ENCODE data around the gene CLGN.
"Not testable (repeated sequence)": the region's sequence is repeated elsewhere in the genome, so short reads cannot be mapped to it uniquely, and the experiment has no call there.

The CLGN gene

DNA sequence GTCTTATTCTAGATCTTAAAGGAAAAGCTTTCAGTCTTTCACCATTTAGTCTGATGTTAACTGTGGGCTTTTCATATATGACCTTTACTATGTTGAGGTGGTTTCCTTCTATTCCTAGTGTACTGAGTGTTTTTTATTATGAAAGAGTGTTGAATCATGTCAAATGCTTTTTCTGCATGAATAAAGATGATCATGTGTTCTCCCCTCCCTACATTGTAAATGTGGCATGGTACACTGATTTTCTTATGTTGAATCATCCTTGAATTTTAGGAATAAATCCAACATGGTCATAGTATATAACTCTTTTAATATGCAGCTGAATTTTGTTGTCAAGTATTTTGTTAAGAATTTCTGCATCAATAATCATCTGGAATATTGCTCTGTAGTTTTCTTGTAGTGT, 4.3 kb downstream of the CLGN start:
- no peak overlapping the region for H3K9ac ChIP-seq (ENCODE audit: low read length)
- no peaks in the 10 kb centered on the region for H3K36me3 ChIP-seq (ENCODE audit: low read length)
- H3K4me2 ChIP-seq (ENCODE audit: low read depth, low read length, poor library complexity, severe bottlenecking), result no peak overlapping the region
- TF ChIP-seq, protein P1, sequence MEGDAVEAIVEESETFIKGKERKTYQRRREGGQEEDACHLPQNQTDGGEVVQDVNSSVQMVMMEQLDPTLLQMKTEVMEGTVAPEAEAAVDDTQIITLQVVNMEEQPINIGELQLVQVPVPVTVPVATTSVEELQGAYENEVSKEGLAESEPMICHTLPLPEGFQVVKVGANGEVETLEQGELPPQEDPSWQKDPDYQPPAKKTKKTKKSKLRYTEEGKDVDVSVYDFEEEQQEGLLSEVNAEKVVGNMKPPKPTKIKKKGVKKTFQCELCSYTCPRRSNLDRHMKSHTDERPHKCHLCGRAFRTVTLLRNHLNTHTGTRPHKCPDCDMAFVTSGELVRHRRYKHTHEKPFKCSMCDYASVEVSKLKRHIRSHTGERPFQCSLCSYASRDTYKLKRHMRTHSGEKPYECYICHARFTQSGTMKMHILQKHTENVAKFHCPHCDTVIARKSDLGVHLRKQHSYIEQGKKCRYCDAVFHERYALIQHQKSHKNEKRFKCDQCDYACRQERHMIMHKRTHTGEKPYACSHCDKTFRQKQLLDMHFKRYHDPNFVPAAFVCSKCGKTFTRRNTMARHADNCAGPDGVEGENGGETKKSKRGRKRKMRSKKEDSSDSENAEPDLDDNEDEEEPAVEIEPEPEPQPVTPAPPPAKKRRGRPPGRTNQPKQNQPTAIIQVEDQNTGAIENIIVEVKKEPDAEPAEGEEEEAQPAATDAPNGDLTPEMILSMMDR (IDR thresholded peaks at IDR 0.05; ENCODE audit: insufficient read depth, low read length, poor library complexity, severe bottlenecking), result no peak
- no peak for TF ChIP-seq EZH2phosphoT487 (conservative IDR thresholded peaks at IDR 0.05; ENCODE audit: low read length)
- 0 out of 2 replicates have a peak, but pooled peaks cover 12% of the 10 kb centered on the region for H3K79me2 ChIP-seq (ENCODE audit: insufficient read depth, low read length)
- H3K4me3 ChIP-seq (ENCODE audit: insufficient read depth, low read length, poor library complexity, severe bottlenecking), result no peak overlapping the region
- H3K27me3 ChIP-seq (ENCODE audit: low read length), result no peaks in the 10 kb centered on the region
- no peaks in the 10 kb centered on the region for H3K9me3 ChIP-seq (ENCODE audit: insufficient read depth, low read length)
- no peak overlapping the region for H3K27ac ChIP-seq (ENCODE audit: low read depth, low read length)
- no peaks in the 10 kb centered on the region for H4K20me1 ChIP-seq (ENCODE audit: low read depth, low read length)
- H2AFZ ChIP-seq (ENCODE audit: low read depth, low read length, severe bottlenecking), result no peak overlapping the region
- no peaks in the 10 kb centered on the region; the same call in 1 of the 2 replicates for H3F3A ChIP-seq (ENCODE audit: insufficient read depth)
- H3K9me2 ChIP-seq (replicated peaks; ENCODE audit: insufficient read depth, low read length), result no peaks in the 10 kb centered on the region

DNA sequence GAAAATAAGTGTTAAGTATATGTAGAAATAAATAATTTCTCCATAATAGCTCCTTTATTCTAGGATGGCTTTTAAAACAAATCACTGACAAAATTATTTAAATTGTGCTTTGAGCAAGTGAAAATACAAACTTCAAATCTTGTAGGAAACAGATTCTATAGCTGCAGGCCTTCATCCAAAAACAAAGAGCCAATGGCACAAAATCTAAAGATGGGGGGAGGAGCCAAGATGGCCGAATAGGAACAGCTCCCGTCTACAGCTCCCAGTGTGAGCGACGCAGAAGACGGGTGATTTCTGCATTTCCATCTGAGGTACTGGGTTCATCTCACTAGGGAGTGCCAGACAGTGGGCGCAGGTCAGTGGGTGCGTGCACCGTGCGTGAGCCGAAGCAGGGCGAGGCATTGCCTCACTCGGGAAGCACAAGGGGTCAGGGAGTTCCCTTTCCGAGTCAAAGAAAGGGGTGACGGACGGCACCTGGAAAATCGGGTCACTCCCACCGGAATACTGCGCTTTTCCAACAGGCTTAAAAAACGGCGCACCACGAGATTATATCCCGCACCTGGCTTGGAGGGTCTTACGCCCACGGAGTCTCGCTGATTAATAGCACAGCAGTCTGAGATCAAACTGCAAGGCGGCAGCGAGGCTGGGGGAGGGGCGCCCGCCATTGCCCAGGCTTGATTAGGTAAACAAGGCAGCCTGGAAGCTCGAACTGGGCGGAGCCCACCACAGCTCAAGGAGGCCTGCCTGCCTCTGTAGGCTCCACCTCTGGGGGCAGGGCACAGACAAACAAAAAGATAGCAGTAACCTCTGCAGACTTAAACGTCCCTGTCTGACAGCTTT, 14.1 kb downstream of the CLGN start:
- H3K9me2 ChIP-seq (replicated peaks; ENCODE audit: insufficient read depth, low read length); H3K4me3 ChIP-seq (ENCODE audit: insufficient read depth, low read length, poor library complexity, severe bottlenecking); H4K20me1 ChIP-seq (ENCODE audit: low read depth, low read length); H3K79me2 ChIP-seq (ENCODE audit: insufficient read depth, low read length); H3K27ac ChIP-seq (ENCODE audit: low read depth, low read length); H3K4me2 ChIP-seq (ENCODE audit: low read depth, low read length, poor library complexity, severe bottlenecking); H3K9me3 ChIP-seq (ENCODE audit: insufficient read depth, low read length); H3F3A ChIP-seq (ENCODE audit: insufficient read depth); H3K27me3 ChIP-seq (ENCODE audit: low read length); H3K36me3 ChIP-seq (ENCODE audit: low read length); H2AFZ ChIP-seq (ENCODE audit: low read depth, low read length, severe bottlenecking); H3K9ac ChIP-seq (ENCODE audit: low read length): not testable (repeated sequence)

DNA sequence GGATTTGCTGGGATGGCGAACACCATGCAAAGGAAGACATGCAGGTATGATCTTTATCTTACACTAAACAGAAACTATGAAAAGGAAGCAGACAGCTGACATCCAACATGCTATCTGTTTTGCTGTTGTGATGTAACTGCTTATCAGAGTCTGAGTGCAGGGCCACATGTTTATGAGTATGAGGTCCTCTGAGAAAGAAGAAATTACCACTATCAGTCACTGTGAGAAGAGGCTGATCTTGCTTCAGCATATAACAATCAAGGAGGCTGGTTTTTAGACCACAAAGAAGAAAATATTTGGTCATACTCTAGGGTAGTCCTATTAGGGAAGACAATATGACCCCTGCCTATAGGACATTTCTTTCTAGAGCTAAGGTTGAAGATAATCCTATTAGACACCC, 18.5 kb downstream of the CLGN start:
- no peak overlapping the region for H2AFZ ChIP-seq (ENCODE audit: low read depth, low read length, severe bottlenecking)
- TF ChIP-seq, protein P1 (IDR thresholded peaks at IDR 0.05; ENCODE audit: insufficient read depth, low read length, poor library complexity, severe bottlenecking), result no peak
- TF ChIP-seq EZH2phosphoT487 (conservative IDR thresholded peaks at IDR 0.05; ENCODE audit: low read length), result no peak
- H3F3A ChIP-seq (ENCODE audit: insufficient read depth), result no peaks in the 10 kb centered on the region
- H3K4me3 ChIP-seq (ENCODE audit: insufficient read depth, low read length, poor library complexity, severe bottlenecking), result no peak overlapping the region
- no peaks in the 10 kb centered on the region for H3K9me3 ChIP-seq (ENCODE audit: insufficient read depth, low read length)
- no peaks in the 10 kb centered on the region for H3K79me2 ChIP-seq (ENCODE audit: insufficient read depth, low read length)
- no peak overlapping the region for H3K9ac ChIP-seq (ENCODE audit: low read length)
- H3K36me3 ChIP-seq (ENCODE audit: low read length), result no peaks in the 10 kb centered on the region; the same call in 1 of the 2 replicates
- no peak overlapping the region for H3K4me2 ChIP-seq (ENCODE audit: low read depth, low read length, poor library complexity, severe bottlenecking)
- no peaks in the 10 kb centered on the region for H4K20me1 ChIP-seq (ENCODE audit: low read depth, low read length)
- no peaks in the 10 kb centered on the region for H3K9me2 ChIP-seq (replicated peaks; ENCODE audit: insufficient read depth, low read length)
- H3K27ac ChIP-seq (ENCODE audit: low read depth, low read length), result no peak overlapping the region
- H3K27me3 ChIP-seq (ENCODE audit: low read length), result no peaks in the 10 kb centered on the region

DNA sequence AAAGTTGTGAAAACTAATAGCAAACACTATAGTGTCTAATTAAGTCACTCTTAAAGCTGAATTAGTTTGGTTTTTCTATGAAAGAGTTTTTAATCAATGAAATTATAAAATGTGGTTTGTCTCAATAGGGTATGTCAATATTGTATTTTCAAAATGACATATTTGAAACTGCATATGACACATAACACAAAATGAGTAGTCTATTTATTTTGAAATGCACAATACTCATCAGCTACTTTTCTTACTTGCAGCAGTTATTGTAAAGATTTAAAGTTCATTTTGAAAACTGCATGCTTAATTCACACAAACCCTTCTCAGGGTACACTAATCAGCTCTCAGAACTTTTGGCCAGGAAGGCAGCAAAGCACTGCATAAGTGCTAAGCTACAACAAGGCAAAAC, 21.2 kb downstream of the CLGN start:
- Histone ChIP-seq H2AFZ (ENCODE audit: low read depth, low read length, severe bottlenecking) (no peak overlapping the region), H3K9me2 (replicated peaks; ENCODE audit: insufficient read depth, low read length) (no peaks in the 10 kb centered on the region), H3K27ac (ENCODE audit: low read depth, low read length) (no peak overlapping the region), H3F3A (ENCODE audit: insufficient read depth) (no peaks in the 10 kb centered on the region), H3K9me3 (ENCODE audit: insufficient read depth, low read length) (no peaks in the 10 kb centered on the region), H3K27me3 (ENCODE audit: low read length) (no peaks in the 10 kb centered on the region), H4K20me1 (ENCODE audit: low read depth, low read length) (no peaks in the 10 kb centered on the region), H3K9ac (ENCODE audit: low read length) (no peak overlapping the region), H3K4me2 (ENCODE audit: low read depth, low read length, poor library complexity, severe bottlenecking) (no peak overlapping the region), H3K4me3 (ENCODE audit: insufficient read depth, low read length, poor library complexity, severe bottlenecking) (no peak overlapping the region), H3K36me3 (ENCODE audit: low read length) (no peaks in the 10 kb centered on the region; the same call in 1 of the 2 replicates), H3K79me2 (ENCODE audit: insufficient read depth, low read length) (no peaks in the 10 kb centered on the region)
- no peak for TF ChIP-seq EZH2phosphoT487 (conservative IDR thresholded peaks at IDR 0.05; ENCODE audit: low read length)
- TF ChIP-seq, protein P1 (IDR thresholded peaks at IDR 0.05; ENCODE audit: insufficient read depth, low read length, poor library complexity, severe bottlenecking), result no peak

Measured in SU-DHL-6 (cell line).